ENCODE results near the gene SAMD14.

SAMD14 gene

DNA sequence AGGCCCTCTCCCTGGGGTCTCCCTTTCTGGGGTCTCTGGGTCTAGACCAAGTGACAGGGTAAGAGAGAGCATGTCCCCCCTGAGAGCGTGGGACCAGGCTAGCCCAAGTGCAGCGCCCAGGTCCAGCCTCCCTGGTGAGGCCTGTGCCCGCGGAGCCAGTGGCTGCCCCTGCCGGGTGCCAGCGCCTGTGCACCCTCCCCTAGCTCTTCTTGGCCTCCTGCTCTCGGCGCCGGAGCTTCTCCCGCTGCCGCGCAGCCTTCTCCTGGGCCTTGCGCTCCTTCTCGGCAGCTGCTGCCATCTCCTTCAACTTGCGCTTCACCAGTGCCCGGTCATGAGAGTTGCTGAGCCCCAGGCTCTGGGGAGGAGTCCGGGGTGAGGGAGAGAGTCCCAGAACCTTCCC lies 17.3 kb downstream of the SAMD14 start:
- TF ChIP-seq, protein P1, sequence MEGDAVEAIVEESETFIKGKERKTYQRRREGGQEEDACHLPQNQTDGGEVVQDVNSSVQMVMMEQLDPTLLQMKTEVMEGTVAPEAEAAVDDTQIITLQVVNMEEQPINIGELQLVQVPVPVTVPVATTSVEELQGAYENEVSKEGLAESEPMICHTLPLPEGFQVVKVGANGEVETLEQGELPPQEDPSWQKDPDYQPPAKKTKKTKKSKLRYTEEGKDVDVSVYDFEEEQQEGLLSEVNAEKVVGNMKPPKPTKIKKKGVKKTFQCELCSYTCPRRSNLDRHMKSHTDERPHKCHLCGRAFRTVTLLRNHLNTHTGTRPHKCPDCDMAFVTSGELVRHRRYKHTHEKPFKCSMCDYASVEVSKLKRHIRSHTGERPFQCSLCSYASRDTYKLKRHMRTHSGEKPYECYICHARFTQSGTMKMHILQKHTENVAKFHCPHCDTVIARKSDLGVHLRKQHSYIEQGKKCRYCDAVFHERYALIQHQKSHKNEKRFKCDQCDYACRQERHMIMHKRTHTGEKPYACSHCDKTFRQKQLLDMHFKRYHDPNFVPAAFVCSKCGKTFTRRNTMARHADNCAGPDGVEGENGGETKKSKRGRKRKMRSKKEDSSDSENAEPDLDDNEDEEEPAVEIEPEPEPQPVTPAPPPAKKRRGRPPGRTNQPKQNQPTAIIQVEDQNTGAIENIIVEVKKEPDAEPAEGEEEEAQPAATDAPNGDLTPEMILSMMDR (IDR thresholded peaks at IDR 0.05; ENCODE audit: low read depth, low read length, missing control alignments): no peak
- DNase-seq (ENCODE audit: low read depth): no peak
- no peak overlapping the region for H3K4me3 ChIP-seq (ENCODE audit: low read depth, low read length)

GRCh38 chr17:50111673-50112655 lies 18.0 kb downstream of the SAMD14 start:
- no peak overlapping the region for H3K4me3 ChIP-seq (ENCODE audit: low read depth, low read length)
- TF ChIP-seq, protein P1 (IDR thresholded peaks at IDR 0.05; ENCODE audit: low read depth, low read length, missing control alignments): no peak
- DNase-seq (ENCODE audit: low read depth): no peak
- in situ Hi-C loops (cut with HindIII; ENCODE audit: low sequenced_read_pairs): no loop called here

More for the DNA sequence above, 17.3 kb downstream of the SAMD14 start:
- in situ Hi-C loops (cut with HindIII; ENCODE audit: low sequenced_read_pairs): no loop called here

DNA sequence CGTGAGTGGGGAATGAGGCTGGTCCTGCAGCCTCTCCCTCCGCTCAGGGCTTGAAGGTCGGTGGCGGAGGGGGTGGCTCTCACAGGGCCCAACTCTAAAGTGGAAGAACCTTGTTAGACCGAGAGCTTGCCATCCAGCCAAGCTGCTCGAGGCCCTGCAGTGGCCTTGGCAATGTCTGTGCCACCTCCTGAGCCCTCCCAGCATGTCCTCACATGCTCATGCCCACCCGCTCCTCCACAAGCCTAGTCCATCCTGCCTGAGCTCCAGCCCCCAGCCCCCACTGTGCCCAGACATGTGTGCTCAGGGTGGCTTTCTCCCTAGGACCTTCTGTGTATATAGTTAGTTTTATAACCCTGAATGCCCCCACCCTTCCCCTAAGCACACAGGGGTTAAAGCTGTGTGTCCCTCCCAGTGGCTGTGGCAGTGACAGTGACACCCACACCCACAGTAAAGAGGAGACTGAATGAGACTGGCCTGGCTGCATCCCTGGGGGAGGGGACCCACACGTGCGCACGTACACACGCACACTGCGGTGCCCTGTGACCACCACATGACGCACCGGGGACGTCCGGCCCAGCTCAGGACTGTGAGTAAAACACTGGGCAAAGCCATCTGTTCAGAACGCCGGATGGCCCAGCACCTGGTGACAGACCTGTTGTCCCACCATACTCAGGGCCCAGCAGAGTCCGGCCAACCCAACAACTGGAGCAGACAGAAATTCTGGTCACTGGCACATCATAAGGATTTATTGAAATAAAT lies 19.2 kb downstream of the SAMD14 start:
- DNase-seq (ENCODE audit: low read depth): no peak

GRCh38 chr17:50109785-50110184 lies 20.2 kb downstream of the SAMD14 start:
- in situ Hi-C loops (cut with HindIII; ENCODE audit: low sequenced_read_pairs): no loop called here
- DNase-seq (ENCODE audit: low read depth): no peak
- TF ChIP-seq, protein P1 (IDR thresholded peaks at IDR 0.05; ENCODE audit: low read depth, low read length, missing control alignments): no peak
- no peak overlapping the region for H3K4me3 ChIP-seq (ENCODE audit: low read depth, low read length)

More for the DNA sequence above, 19.2 kb downstream of the SAMD14 start:
- TF ChIP-seq, protein P1 (IDR thresholded peaks at IDR 0.05; ENCODE audit: low read depth, low read length, missing control alignments): no peak
- H3K4me3 ChIP-seq (ENCODE audit: low read depth, low read length): no peak overlapping the region
- in situ Hi-C loops (cut with HindIII; ENCODE audit: low sequenced_read_pairs): no loop called here

DNA sequence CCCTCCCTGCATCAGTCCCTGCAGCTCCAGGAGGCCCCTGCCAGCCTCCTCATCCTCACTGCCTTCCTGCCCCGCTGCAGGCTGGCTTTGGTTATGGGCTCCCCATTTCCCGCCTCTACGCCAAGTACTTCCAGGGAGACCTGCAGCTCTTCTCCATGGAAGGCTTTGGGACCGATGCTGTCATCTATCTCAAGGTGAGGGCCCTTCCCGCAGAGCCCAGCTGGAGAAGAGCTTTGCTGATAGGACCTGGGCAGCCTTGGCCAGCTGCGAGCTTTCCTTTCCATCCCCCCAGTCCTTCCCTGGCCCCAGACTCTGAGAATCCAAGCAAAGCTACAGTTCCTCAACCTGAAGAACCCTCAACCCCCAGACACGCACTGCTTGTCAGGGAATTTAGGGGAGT lies 20.8 kb downstream of the SAMD14 start:
- DNase-seq (ENCODE audit: low read depth): no peak
- no peak overlapping the region for H3K4me3 ChIP-seq (ENCODE audit: low read depth, low read length)
- TF ChIP-seq, protein P1 (IDR thresholded peaks at IDR 0.05; ENCODE audit: low read depth, low read length, missing control alignments): no peak
- in situ Hi-C loops (cut with HindIII; ENCODE audit: low sequenced_read_pairs): no loop called here

GRCh38 chr17:50108556-50108955 lies 21.4 kb downstream of the SAMD14 start:
- TF ChIP-seq, protein P1 (IDR thresholded peaks at IDR 0.05; ENCODE audit: low read depth, low read length, missing control alignments): no peak
- DNase-seq (ENCODE audit: low read depth): no peak
- in situ Hi-C loops (cut with HindIII; ENCODE audit: low sequenced_read_pairs): no loop called here

More at GRCh38 chr17:50108556-50108955, 21.4 kb downstream of the SAMD14 start:
- no peak overlapping the region for H3K4me3 ChIP-seq (ENCODE audit: low read depth, low read length)

Measured in astrocyte of the cerebellum (primary cell).